ENCODE results near the gene GPRIN3. TPM values are rescaled to one million over a fixed set of nuclear protein-coding genes. Genes with fewer than 3 reads are reported as not detected.

GPRIN3 gene
- total RNA-seq, 1 experiment from 2014 or later, result 0.48 TPM

GRCh38 chr4:89253311-89253710 lies 54.3 kb downstream of the GPRIN3 start:
- no CpG with 5 or more reads among the region's 4 CpGs for WGBS (ENCODE audit: extremely low coverage, insufficient read length, low lambda C conversion rate)
- Histone ChIP-seq H2BK120ac (ENCODE audit: low read depth, low read length, poor library complexity, severe bottlenecking) (no peak overlapping the region), H4K5ac (ENCODE audit: insufficient read length, low read depth, low read length) (no peak overlapping the region), H4K91ac (ENCODE audit: insufficient read length, low read depth, low read length) (no peak overlapping the region), H4K20me1 (ENCODE audit: control insufficient read depth, insufficient read depth, insufficient read length) (no peaks in the 10 kb centered on the region), H3K56ac (ENCODE audit: insufficient read length, low read depth, low read length) (no peak overlapping the region), H3K14ac (ENCODE audit: insufficient read depth, low read length) (no peak overlapping the region), H3K4ac (ENCODE audit: low read depth, low read length) (no peak overlapping the region), H3T11ph (ENCODE audit: low read length) (no peak overlapping the region), H3K79me2 (ENCODE audit: insufficient read depth, low read length) (no peaks in the 10 kb centered on the region), H3K4me1 (ENCODE audit: insufficient read depth, low read length) (peaks cover 1% of the 10 kb centered on the region; the same call in 1 of the 2 replicates), H3K27me3 (ENCODE audit: insufficient read depth, low read length) (no peaks in the 10 kb centered on the region), H2AFZ (ENCODE audit: low read length) (no peak overlapping the region), H3K18ac (ENCODE audit: insufficient read length, low read depth, low read length) (no peak overlapping the region), H3K23me2 (ENCODE audit: insufficient read length, low read depth, low read length, poor library complexity, severe bottlenecking) (no peaks in the 10 kb centered on the region), H3K9me3 (ENCODE audit: control insufficient read depth, low read depth, low read length) (no peaks in the 10 kb centered on the region), H3K27ac (ENCODE audit: insufficient read length, low read depth, low read length) (no peak overlapping the region), H3K4me2 (ENCODE audit: insufficient read depth, insufficient read length, low read length) (no peak overlapping the region), H2BK12ac (ENCODE audit: insufficient read length, low read depth, low read length) (no peak overlapping the region), H2BK20ac (ENCODE audit: low read depth, low read length, poor library complexity, severe bottlenecking) (no peak overlapping the region), H4K8ac (replicated peaks; ENCODE audit: insufficient read length, low read depth, low read length) (no peak overlapping the region), H3K9ac (ENCODE audit: extremely low read depth, insufficient read length, low read length) (no peak overlapping the region), H2AK5ac (ENCODE audit: insufficient read length, low read length) (no peak overlapping the region), H2BK15ac (ENCODE audit: low read depth, low read length) (no peak overlapping the region), H2BK5ac (ENCODE audit: insufficient read length, low read length) (no peak overlapping the region), H3K23ac (ENCODE audit: insufficient read length, low read depth, low read length) (no peak overlapping the region), H3K79me1 (ENCODE audit: insufficient read depth, low read depth, low read length, poor library complexity, severe bottlenecking) (no peaks in the 10 kb centered on the region)
- TF ChIP-seq, protein P1, sequence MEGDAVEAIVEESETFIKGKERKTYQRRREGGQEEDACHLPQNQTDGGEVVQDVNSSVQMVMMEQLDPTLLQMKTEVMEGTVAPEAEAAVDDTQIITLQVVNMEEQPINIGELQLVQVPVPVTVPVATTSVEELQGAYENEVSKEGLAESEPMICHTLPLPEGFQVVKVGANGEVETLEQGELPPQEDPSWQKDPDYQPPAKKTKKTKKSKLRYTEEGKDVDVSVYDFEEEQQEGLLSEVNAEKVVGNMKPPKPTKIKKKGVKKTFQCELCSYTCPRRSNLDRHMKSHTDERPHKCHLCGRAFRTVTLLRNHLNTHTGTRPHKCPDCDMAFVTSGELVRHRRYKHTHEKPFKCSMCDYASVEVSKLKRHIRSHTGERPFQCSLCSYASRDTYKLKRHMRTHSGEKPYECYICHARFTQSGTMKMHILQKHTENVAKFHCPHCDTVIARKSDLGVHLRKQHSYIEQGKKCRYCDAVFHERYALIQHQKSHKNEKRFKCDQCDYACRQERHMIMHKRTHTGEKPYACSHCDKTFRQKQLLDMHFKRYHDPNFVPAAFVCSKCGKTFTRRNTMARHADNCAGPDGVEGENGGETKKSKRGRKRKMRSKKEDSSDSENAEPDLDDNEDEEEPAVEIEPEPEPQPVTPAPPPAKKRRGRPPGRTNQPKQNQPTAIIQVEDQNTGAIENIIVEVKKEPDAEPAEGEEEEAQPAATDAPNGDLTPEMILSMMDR (conservative IDR thresholded peaks at IDR 0.05), result no peak
- peaks cover 0 to 2% (median 0%) of the 10 kb centered on the region in 3 experiments; a peak in 1 of 7 replicates for H3K36me3 Mint-ChIP-seq (ENCODE audit: insufficient read depth in 1 of 3, low read depth in 3 of 3)
- peaks cover 15 to 20% of the 10 kb centered on the region in 2 experiments for H3K4me1 Mint-ChIP-seq
- H3K27me3 Mint-ChIP-seq (ENCODE audit: low read depth), result peaks cover 2% of the 10 kb centered on the region
- no peak for DNase-seq
- no peaks in the 10 kb centered on the region for H3K9me3 Mint-ChIP-seq
- H3K27ac Mint-ChIP-seq, result no peak overlapping the region
- H3K4me3 Mint-ChIP-seq, result no peak overlapping the region

Data from H9 (cell line).